ENCODE data around the gene BANF1. TPM values are rescaled to one million over a fixed set of nuclear protein-coding genes. Genes with fewer than 3 reads are reported as not detected.

The BANF1 gene
- total and polyA plus RNA-seq, 2 experiments from 2014 or later: 22.8 to 197 TPM

- Histone ChIP-seq H3K4me3 (no peak within 1 kb of the TSS), H3K4me1 (ENCODE audit: insufficient read depth) (peaks cover 22% of the 10 kb centered on the region), H3K79me2 (peaks cover 14% of the 10 kb centered on the region), H3K27ac (no peak within 1 kb of the TSS), H3K9me3 (ENCODE audit: low read depth) (no peaks in the 10 kb centered on the region), H4K20me1 (ENCODE audit: insufficient read depth, poor library complexity, severe bottlenecking) (peaks cover 5% of the 10 kb centered on the region), H2AFZ (peak within 1 kb of the TSS; percentile 52), H3K27me3 (no peaks in the 10 kb centered on the region), H3K9me2 (replicated peaks; ENCODE audit: insufficient read depth) (no peaks in the 10 kb centered on the region), H3K4me2 (peak within 1 kb of the TSS; percentile 91), H3K36me3 (replicated peaks; ENCODE audit: insufficient read depth, low read depth) (no peaks in the 10 kb centered on the region)
- TF ChIP-seq CTCF (IDR thresholded peaks at IDR 0.05; ENCODE audit: poor library complexity): no peak
- TF ChIP-seq EZH2phosphoT487 (IDR thresholded peaks at IDR 0.05; ENCODE audit: low read depth, severe bottlenecking, unreplicated experiment): no peak
- no peak for TF ChIP-seq EZH2 (IDR thresholded peaks at IDR 0.05; ENCODE audit: borderline replicate concordance)
- WGBS (ENCODE audit: low lambda C conversion rate, missing lambda C conversion rate): 23% methylated on average over 12 of the region's 39 CpGs
- DNase-seq (ENCODE audit: low spot score): peak; percentile 49
Measured at GRCh38 chr11:66048547-66049323, 46.4 kb downstream of the BANF1 start, which contains the start of gene GAL3ST3. TSS of gene GAL3ST3 (minus strand) at chr11:66049161. CDS start at chr11:66045415, 3,746 bp downstream.

- DNase-seq (ENCODE audit: low spot score): no peak
Measured at GRCh38 chr11:66050581-66051231, 48.4 kb downstream of the BANF1 start.

GRCh38 chr11:66051371-66051765, 49.1 kb downstream of the BANF1 start:
- Histone ChIP-seq H3K4me2 (peak overlapping the region; percentile 80), H3K4me3 (peak overlapping the region; percentile 39), H3K27me3 (no peaks in the 10 kb centered on the region), H3K9me2 (replicated peaks; ENCODE audit: insufficient read depth) (no peaks in the 10 kb centered on the region), H2AFZ (peak overlapping the region; percentile 57), H3K79me2 (peaks cover 39% of the 10 kb centered on the region), H4K20me1 (ENCODE audit: insufficient read depth, poor library complexity, severe bottlenecking) (peaks cover 5% of the 10 kb centered on the region), H3K4me1 (ENCODE audit: insufficient read depth) (peaks cover 22% of the 10 kb centered on the region), H3K36me3 (replicated peaks; ENCODE audit: insufficient read depth, low read depth) (no peaks in the 10 kb centered on the region), H3K9me3 (ENCODE audit: low read depth) (no peaks in the 10 kb centered on the region), H3K27ac (peak overlapping the region; percentile 90)
- WGBS (ENCODE audit: low lambda C conversion rate, missing lambda C conversion rate): 36% methylated on average over 12 of the region's 12 CpGs
- no peak for TF ChIP-seq EZH2 (IDR thresholded peaks at IDR 0.05; ENCODE audit: borderline replicate concordance)
- no peak for TF ChIP-seq EZH2phosphoT487 (IDR thresholded peaks at IDR 0.05; ENCODE audit: low read depth, severe bottlenecking, unreplicated experiment)
- no peak for TF ChIP-seq CTCF (IDR thresholded peaks at IDR 0.05; ENCODE audit: poor library complexity)
- no peak for DNase-seq (ENCODE audit: low spot score)

More at GRCh38 chr11:66050581-66051231, 48.4 kb downstream of the BANF1 start:
- Histone ChIP-seq H3K27ac (peak overlapping the region; percentile 90), H3K36me3 (replicated peaks; ENCODE audit: insufficient read depth, low read depth) (no peaks in the 10 kb centered on the region), H3K4me3 (no peak overlapping the region), H3K4me1 (ENCODE audit: insufficient read depth) (peaks cover 22% of the 10 kb centered on the region), H4K20me1 (ENCODE audit: insufficient read depth, poor library complexity, severe bottlenecking) (peaks cover 5% of the 10 kb centered on the region), H3K9me3 (ENCODE audit: low read depth) (no peaks in the 10 kb centered on the region), H3K27me3 (no peaks in the 10 kb centered on the region), H3K4me2 (peak overlapping the region; percentile 80), H2AFZ (peak overlapping the region; percentile 57), H3K9me2 (replicated peaks; ENCODE audit: insufficient read depth) (no peaks in the 10 kb centered on the region), H3K79me2 (peaks cover 34% of the 10 kb centered on the region)
- 81% methylated on average over 5 of the region's 5 CpGs for WGBS (ENCODE audit: low lambda C conversion rate, missing lambda C conversion rate)
- no peak for TF ChIP-seq CTCF (IDR thresholded peaks at IDR 0.05; ENCODE audit: poor library complexity)
- no peak for TF ChIP-seq EZH2phosphoT487 (IDR thresholded peaks at IDR 0.05; ENCODE audit: low read depth, severe bottlenecking, unreplicated experiment)
- TF ChIP-seq EZH2 (IDR thresholded peaks at IDR 0.05; ENCODE audit: borderline replicate concordance): no peak
